ENCODE data around the gene AP1G1. TPM values are rescaled to one million over a fixed set of nuclear protein-coding genes. Genes with fewer than 3 reads are reported as not detected.
"Not testable (repeated sequence)": the region's sequence is repeated elsewhere in the genome, so short reads cannot be mapped to it uniquely, and the experiment has no call there.

The AP1G1 gene
- polyA plus RNA-seq, 10 donors = 32.9 to 54.3 (median 42.7) TPM

DNA sequence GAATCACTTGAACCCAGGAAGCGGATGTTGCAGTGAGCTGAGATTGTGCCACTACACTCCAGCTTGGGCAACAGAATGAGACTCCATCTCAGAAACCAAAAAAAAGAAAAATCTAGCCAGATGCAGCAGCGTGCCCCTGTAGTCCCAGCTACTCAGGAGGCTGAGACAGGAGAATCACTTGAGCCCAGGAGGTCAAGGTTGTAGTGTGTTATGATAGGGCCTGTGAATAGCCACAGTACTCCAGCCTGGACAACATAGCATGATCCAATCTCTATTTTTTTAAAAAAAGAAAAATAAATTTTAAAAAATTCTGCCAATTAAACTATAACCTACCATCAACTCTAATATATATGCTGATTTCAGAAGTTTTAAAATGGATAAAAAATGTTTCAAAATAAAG lies 99.9 kb downstream of the AP1G1 start:
- DNase-seq = no peak

- DNase-seq = no peak
These were observed 101.4 kb downstream of the AP1G1 start for GRCh38 chr16:71707199-71707598.

- DNase-seq = no peak
These were observed 102.6 kb downstream of the AP1G1 start for GRCh38 chr16:71706046-71706445.

- no peak for DNase-seq
These were observed 105.3 kb downstream of the AP1G1 start for GRCh38 chr16:71703333-71703732.

DNA sequence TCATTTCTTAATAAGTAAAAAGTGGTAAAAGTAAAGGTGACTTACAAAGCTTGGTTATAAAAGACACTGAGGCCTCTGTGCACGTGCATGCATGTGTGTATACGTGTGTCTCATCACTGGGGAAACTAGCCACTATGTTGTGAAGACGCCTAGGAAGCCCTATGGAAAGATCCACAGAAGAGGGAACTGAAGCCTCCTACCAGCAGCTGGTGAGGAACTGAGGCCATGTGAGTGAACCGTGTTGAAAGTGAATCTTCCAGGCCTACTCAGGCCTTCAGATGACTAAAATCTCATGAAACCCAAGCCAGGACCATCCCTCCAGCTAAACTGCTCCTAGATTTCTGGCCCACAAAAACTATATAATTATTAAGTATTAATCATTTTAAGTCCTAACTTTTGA lies 107.8 kb downstream of the AP1G1 start:
- DNase-seq = no peak

DNA sequence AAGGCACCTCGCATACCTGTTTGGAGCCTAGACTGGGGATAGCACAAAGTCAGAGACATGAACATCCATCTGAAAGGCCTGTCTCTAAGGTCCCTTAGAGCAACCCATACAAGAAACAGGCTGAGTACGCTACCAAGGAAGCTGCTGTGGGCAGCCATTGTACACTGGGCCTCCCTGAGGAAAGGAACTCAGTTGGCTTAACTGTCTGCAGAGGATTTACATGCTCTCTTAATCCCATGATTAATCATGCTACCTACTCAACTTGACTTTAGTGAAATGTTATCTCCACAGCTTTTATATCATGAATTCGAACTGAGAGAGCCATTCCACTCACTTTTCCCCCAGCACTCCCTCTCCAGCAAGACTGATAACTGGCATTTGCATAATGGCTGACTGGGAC lies 110.1 kb downstream of the AP1G1 start:
- no peak for DNase-seq

GRCh38 chr16:71693164-71693563 lies 115.5 kb downstream of the AP1G1 start:
- DNase-seq = no peak

- no peak for DNase-seq
These were observed 118.7 kb downstream of the AP1G1 start for GRCh38 chr16:71689901-71690300.

DNA sequence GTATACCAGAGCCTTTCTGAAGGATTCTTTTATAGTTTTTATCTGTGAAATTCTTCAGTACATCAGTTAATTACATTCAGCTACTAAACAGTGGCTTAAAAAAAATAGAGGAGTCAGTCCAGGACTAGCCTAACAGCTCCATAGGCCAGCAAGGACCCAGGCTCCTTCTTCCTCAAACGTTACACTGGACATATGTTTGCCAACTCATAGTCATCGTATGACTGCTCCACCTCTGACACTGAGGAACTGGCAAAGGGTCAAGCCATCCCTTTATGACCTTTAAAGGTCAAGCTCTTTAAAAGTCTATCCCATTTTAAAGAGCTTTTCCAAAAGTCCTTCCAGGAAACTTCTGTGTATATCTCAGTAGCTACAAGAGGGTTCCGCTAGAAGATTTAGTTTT lies 120.8 kb downstream of the AP1G1 start:
- DNase-seq = no peak

GRCh38 chr16:71684280-71684679 lies 124.4 kb downstream of the AP1G1 start:
- DNase-seq = not testable (repeated sequence)

DNA sequence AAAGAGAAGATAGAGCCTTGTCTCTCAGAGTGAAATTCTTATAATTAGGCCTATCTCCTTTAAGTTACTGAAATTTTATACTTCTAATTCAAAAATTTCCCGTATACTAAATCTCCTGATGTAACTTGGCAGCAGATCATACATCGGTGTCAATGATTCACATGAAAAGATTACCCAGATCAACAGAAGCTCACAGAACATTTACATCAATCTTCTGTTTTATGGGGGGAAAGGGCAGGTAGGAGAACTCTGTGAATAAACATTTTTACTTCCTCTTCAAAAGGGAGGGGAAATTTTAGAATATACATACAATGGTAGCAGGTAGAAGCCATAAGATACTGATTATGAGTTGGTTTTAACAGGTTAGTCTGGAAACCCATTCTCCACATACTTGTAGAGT lies 127.3 kb downstream of the AP1G1 start:
- no peak for DNase-seq

Other genes with a start within 250 kb of the AP1G1 start
- gene TAT, start 231.7 kb downstream of the AP1G1 start, polyA plus RNA-seq (ENCODE audit: insufficient read length in 10 of 10) = under 1 TPM in 1 of 10 donors, not detected in 9; 0.05 TPM
- 1 to 10 TPM in 2 of 10 donors, under 1 TPM in 7, not detected in 1; 0.24 to 1.6 (median 0.40) TPM for gene MARVELD3, start 182.7 kb downstream of the AP1G1 start, polyA plus RNA-seq (ENCODE audit: insufficient read length in 10 of 10)
- gene PHLPP2, start 84.1 kb downstream of the AP1G1 start, polyA plus RNA-seq (ENCODE audit: insufficient read length in 10 of 10) = 1 to 10 TPM; 4.9 to 7.8 (median 6.3) TPM
- 10 to 100 TPM; 15.8 to 21.0 (median 18.4) TPM for gene ATXN1L, start 37.1 kb upstream of the AP1G1 start, polyA plus RNA-seq (ENCODE audit: insufficient read length in 10 of 10)
- gene ZNF821, start 75.3 kb upstream of the AP1G1 start, polyA plus RNA-seq (ENCODE audit: insufficient read length in 10 of 10) = 10 to 100 TPM in 2 of 10 donors, 1 to 10 TPM in 8; 7.5 to 11.0 (median 8.6) TPM
- 100 to 1,000 TPM; 116 to 209 (median 161) TPM for gene IST1, start 86.7 kb upstream of the AP1G1 start, polyA plus RNA-seq (ENCODE audit: insufficient read length in 10 of 10)
- gene PKD1L3, start 191.6 kb upstream of the AP1G1 start, polyA plus RNA-seq (ENCODE audit: insufficient read length in 10 of 10) = under 1 TPM; 0.03 to 0.35 (median 0.07) TPM
- 10 to 100 TPM in 5 of 10 donors, 1 to 10 TPM in 5; 6.6 to 13.3 (median 9.9) TPM for gene DHODH, start 199.9 kb upstream of the AP1G1 start, polyA plus RNA-seq (ENCODE audit: insufficient read length in 10 of 10)
- 1 to 10 TPM in 1 of 10 donors, under 1 TPM in 9; 0.35 to 1.9 (median 0.74) TPM for gene HP, start 245.7 kb upstream of the AP1G1 start, polyA plus RNA-seq (ENCODE audit: insufficient read length in 10 of 10)

All from muscle of back (tissue), 11 donors.